ENCODE results near the gene FRYL. TPM values are rescaled to one million over a fixed set of nuclear protein-coding genes. Genes with fewer than 3 reads are reported as not detected.

The FRYL gene
- total RNA-seq, 1 experiment from 2014 or later, result 43.1 TPM

- CTCF ChIA-PET, result interaction anchor here (0.5 kb wide), 1 partner anchor 31 kb away, joined by 4 read pairs; no protein-coding TSS in a partner anchor
- intact Hi-C loops (cut with micrococcal nuclease; ENCODE audit: unreplicated experiment), result no loop called here
Observed at GRCh38 chr4:48706736-48707135, 73.3 kb downstream of the FRYL start.

GRCh38 chr4:48705609-48706008 lies 74.5 kb downstream of the FRYL start:
- no peaks in the 10 kb centered on the region for H3K4me1 ChIP-seq (ENCODE audit: insufficient read depth, low read length, poor library complexity, severe bottlenecking)
- H3K27ac ChIP-seq (ENCODE audit: low read depth, low read length, poor library complexity, severe bottlenecking), result no peak overlapping the region
- ChIA-PET CTCF (interaction anchor here (0.6 kb wide), 1 partner anchor 79 kb away, joined by 4 read pairs; no protein-coding TSS in a partner anchor), POLR2A (ENCODE audit: low non-redundant PET) (no interaction called here)
- no TSS peak for BruUV-seq (replicated peaks)
- peaks cover 2% of the 10 kb centered on the region for H3K36me3 ChIP-seq (ENCODE audit: insufficient read depth, low read length, poor library complexity, severe bottlenecking)
- intact Hi-C loops (cut with micrococcal nuclease; ENCODE audit: unreplicated experiment), result no loop called here
- no peak for TF ChIP-seq EZH2 (IDR thresholded peaks at IDR 0.05; ENCODE audit: borderline replicate concordance, low read depth, low read length, poor library complexity, severe bottlenecking)
- no peak for TF ChIP-seq CTCF (conservative IDR thresholded peaks at IDR 0.05; ENCODE audit: low read depth, low read length)
- no peaks in the 10 kb centered on the region for H3K9me3 ChIP-seq (ENCODE audit: low read depth, low read length, poor library complexity, severe bottlenecking)
- H3K4me3 ChIP-seq (ENCODE audit: low read depth, low read length, poor library complexity, severe bottlenecking), result no peak overlapping the region
- H3K27me3 ChIP-seq (replicated peaks; ENCODE audit: insufficient read depth, low read depth, low read length, poor library complexity), result no peaks in the 10 kb centered on the region
- no peak for DNase-seq (ENCODE audit: low spot score)

More at GRCh38 chr4:48706736-48707135, 73.3 kb downstream of the FRYL start:
- Histone ChIP-seq H3K4me1 (ENCODE audit: insufficient read depth, low read length, poor library complexity, severe bottlenecking) (no peaks in the 10 kb centered on the region), H3K9me3 (ENCODE audit: low read depth, low read length, poor library complexity, severe bottlenecking) (no peaks in the 10 kb centered on the region), H3K36me3 (ENCODE audit: insufficient read depth, low read length, poor library complexity, severe bottlenecking) (peaks cover 2% of the 10 kb centered on the region), H3K4me3 (ENCODE audit: low read depth, low read length, poor library complexity, severe bottlenecking) (no peak overlapping the region), H3K27ac (ENCODE audit: low read depth, low read length, poor library complexity, severe bottlenecking) (no peak overlapping the region), H3K27me3 (replicated peaks; ENCODE audit: insufficient read depth, low read depth, low read length, poor library complexity) (no peaks in the 10 kb centered on the region)
- BruUV-seq (replicated peaks), result no TSS peak
- DNase-seq (ENCODE audit: low spot score), result no peak
- POLR2A ChIA-PET (ENCODE audit: low non-redundant PET), result no interaction called here
- no peak for TF ChIP-seq CTCF (conservative IDR thresholded peaks at IDR 0.05; ENCODE audit: low read depth, low read length)
- no peak for TF ChIP-seq EZH2 (IDR thresholded peaks at IDR 0.05; ENCODE audit: borderline replicate concordance, low read depth, low read length, poor library complexity, severe bottlenecking)

- ChIA-PET CTCF (no interaction called here), POLR2A (ENCODE audit: low non-redundant PET) (interaction anchor here (0.6 kb wide), 1 partner anchor 17 kb away, joined by 3 read pairs; no protein-coding TSS in a partner anchor)
Observed at GRCh38 chr4:48704091-48704802, 75.8 kb downstream of the FRYL start.

More at GRCh38 chr4:48704091-48704802, 75.8 kb downstream of the FRYL start:
- H3K27ac ChIP-seq (ENCODE audit: low read depth, low read length, poor library complexity, severe bottlenecking), result no peak overlapping the region
- no peak overlapping the region for H3K4me3 ChIP-seq (ENCODE audit: low read depth, low read length, poor library complexity, severe bottlenecking)
- no TSS peak for BruUV-seq (replicated peaks)
- no peak for DNase-seq (ENCODE audit: low spot score)
- peaks cover 3% of the 10 kb centered on the region for H3K4me1 ChIP-seq (ENCODE audit: insufficient read depth, low read length, poor library complexity, severe bottlenecking)
- peaks cover 2% of the 10 kb centered on the region for H3K36me3 ChIP-seq (ENCODE audit: insufficient read depth, low read length, poor library complexity, severe bottlenecking)
- no peaks in the 10 kb centered on the region for H3K9me3 ChIP-seq (ENCODE audit: low read depth, low read length, poor library complexity, severe bottlenecking)
- TF ChIP-seq EZH2 (IDR thresholded peaks at IDR 0.05; ENCODE audit: borderline replicate concordance, low read depth, low read length, poor library complexity, severe bottlenecking) (no peak), CTCF (conservative IDR thresholded peaks at IDR 0.05; ENCODE audit: low read depth, low read length) (no peak)
- H3K27me3 ChIP-seq (replicated peaks; ENCODE audit: insufficient read depth, low read depth, low read length, poor library complexity), result no peaks in the 10 kb centered on the region
- intact Hi-C loops (cut with micrococcal nuclease; ENCODE audit: unreplicated experiment), result no loop called here

Data from A673 (cell line).